ENCODE measurements around the gene ABCC4.

The ABCC4 gene

GRCh38 chr13:95301183-95301967 lies at the start of gene ABCC4:
Gene ABCC4 (minus strand): TSS chr13:95301451. CDS start chr13:95301314, 137 bp downstream.
- in situ Hi-C loops (cut with MboI; ENCODE audit: low sequenced_read_pairs) = no loop called here

- in situ Hi-C loops (cut with MboI; ENCODE audit: low sequenced_read_pairs) = no loop called here
Measured at GRCh38 chr13:95349267-95349666, 48.0 kb upstream of the ABCC4 start.

GRCh38 chr13:95343944-95344343 lies 42.7 kb upstream of the ABCC4 start:
- in situ Hi-C loops (cut with MboI; ENCODE audit: low sequenced_read_pairs) = no loop called here

- in situ Hi-C loops (cut with MboI; ENCODE audit: low sequenced_read_pairs) = no loop called here
Measured at GRCh38 chr13:95341441-95341840, 40.2 kb upstream of the ABCC4 start.

- in situ Hi-C loops (cut with MboI; ENCODE audit: low sequenced_read_pairs) = no loop called here
Measured at GRCh38 chr13:95338905-95339304, 37.7 kb upstream of the ABCC4 start.

GRCh38 chr13:95337597-95337996 lies 36.3 kb upstream of the ABCC4 start:
- in situ Hi-C loops (cut with MboI; ENCODE audit: low sequenced_read_pairs) = no loop called here

- in situ Hi-C loops (cut with MboI; ENCODE audit: low sequenced_read_pairs) = no loop called here
Measured at GRCh38 chr13:95335667-95336066, 34.4 kb upstream of the ABCC4 start.

- in situ Hi-C loops (cut with MboI; ENCODE audit: low sequenced_read_pairs) = no loop called here
Measured at GRCh38 chr13:95328386-95328785, 27.1 kb upstream of the ABCC4 start.

- in situ Hi-C loops (cut with MboI; ENCODE audit: low sequenced_read_pairs) = no loop called here
Measured at GRCh38 chr13:95327190-95327589, 25.9 kb upstream of the ABCC4 start.

GRCh38 chr13:95326695-95327094 lies 25.4 kb upstream of the ABCC4 start:
- in situ Hi-C loops (cut with MboI; ENCODE audit: low sequenced_read_pairs) = no loop called here

GRCh38 chr13:95325485-95325884 lies 24.2 kb upstream of the ABCC4 start:
- in situ Hi-C loops (cut with MboI; ENCODE audit: low sequenced_read_pairs) = no loop called here

- in situ Hi-C loops (cut with MboI; ENCODE audit: low sequenced_read_pairs) = no loop called here
Measured at GRCh38 chr13:95323930-95324662, 22.8 kb upstream of the ABCC4 start.

- in situ Hi-C loops (cut with MboI; ENCODE audit: low sequenced_read_pairs) = no loop called here
Measured at GRCh38 chr13:95319551-95320274, 18.5 kb upstream of the ABCC4 start.

- in situ Hi-C loops (cut with MboI; ENCODE audit: low sequenced_read_pairs) = no loop called here
Measured at GRCh38 chr13:95317039-95317989, 16.1 kb upstream of the ABCC4 start.

GRCh38 chr13:95315752-95316151 lies 14.5 kb upstream of the ABCC4 start:
- in situ Hi-C loops (cut with MboI; ENCODE audit: low sequenced_read_pairs) = no loop called here

- in situ Hi-C loops (cut with MboI; ENCODE audit: low sequenced_read_pairs) = no loop called here
Measured at GRCh38 chr13:95307507-95307906, 6.3 kb upstream of the ABCC4 start.

- in situ Hi-C loops (cut with MboI; ENCODE audit: low sequenced_read_pairs) = no loop called here
Measured at GRCh38 chr13:95304453-95304852, 3.2 kb upstream of the ABCC4 start.

GRCh38 chr13:95301968-95302393 lies 730 bp upstream of the ABCC4 start:
- in situ Hi-C loops (cut with MboI; ENCODE audit: low sequenced_read_pairs) = no loop called here

GRCh38 chr13:95300625-95301182 lies 547 bp downstream of the ABCC4 start:
- in situ Hi-C loops (cut with MboI; ENCODE audit: low sequenced_read_pairs) = no loop called here

GRCh38 chr13:95298971-95299621 lies 2.2 kb downstream of the ABCC4 start:
- in situ Hi-C loops (cut with MboI; ENCODE audit: low sequenced_read_pairs) = no loop called here
